WERI-Rb-1 (cell line): ENCODE measurements around the gene NCKAP1.

Experiments used
- DNase-seq: peaks from one replicate; pipeline ENCODE4 v3.0.0-alpha.2; 2020
- H3K27ac ChIP-seq: fragments of 250-450 bp; sonication (Bioruptor Pico); 2 replicates; pipeline ENCODE4 v1.5.1; 2020; ENCODE audit warnings: mild to moderate bottlenecking, moderate library complexity
- H3K27me3 ChIP-seq: fragments of 250-450 bp; sonication (Bioruptor Pico); 2 replicates; pipeline ENCODE4 v1.5.1; 2021; ENCODE audit warnings: mild to moderate bottlenecking, low read depth, moderate library complexity; ENCODE audit not compliant: insufficient read depth, severe bottlenecking
- H3K36me3 ChIP-seq: fragments of 250-450 bp; sonication (Bioruptor Pico); 2 replicates; pipeline ENCODE4 v1.5.1; 2020; ENCODE audit warnings: mild to moderate bottlenecking, moderate library complexity
- H3K4me3 ChIP-seq: 2 replicates; pipeline ENCODE4 v1.5.1; 2011; ENCODE audit warnings: low read depth, mild to moderate bottlenecking, control low read depth, low read length
- H3K9me3 ChIP-seq: fragments of 250-450 bp; sonication (Bioruptor Pico); 2 replicates; pipeline ENCODE4 v1.5.1; 2021; ENCODE audit warnings: mild to moderate bottlenecking, moderate library complexity; ENCODE audit not compliant: severe bottlenecking
- TF ChIP-seq, protein P1 (sequence below): IDR thresholded peaks from 2 replicates; pipeline ENCODE4 v1.5.1; 2011; ENCODE audit warnings: low read depth, mild to moderate bottlenecking, control low read depth, inconsistent platforms, low read length

Gene NCKAP1

DNA sequence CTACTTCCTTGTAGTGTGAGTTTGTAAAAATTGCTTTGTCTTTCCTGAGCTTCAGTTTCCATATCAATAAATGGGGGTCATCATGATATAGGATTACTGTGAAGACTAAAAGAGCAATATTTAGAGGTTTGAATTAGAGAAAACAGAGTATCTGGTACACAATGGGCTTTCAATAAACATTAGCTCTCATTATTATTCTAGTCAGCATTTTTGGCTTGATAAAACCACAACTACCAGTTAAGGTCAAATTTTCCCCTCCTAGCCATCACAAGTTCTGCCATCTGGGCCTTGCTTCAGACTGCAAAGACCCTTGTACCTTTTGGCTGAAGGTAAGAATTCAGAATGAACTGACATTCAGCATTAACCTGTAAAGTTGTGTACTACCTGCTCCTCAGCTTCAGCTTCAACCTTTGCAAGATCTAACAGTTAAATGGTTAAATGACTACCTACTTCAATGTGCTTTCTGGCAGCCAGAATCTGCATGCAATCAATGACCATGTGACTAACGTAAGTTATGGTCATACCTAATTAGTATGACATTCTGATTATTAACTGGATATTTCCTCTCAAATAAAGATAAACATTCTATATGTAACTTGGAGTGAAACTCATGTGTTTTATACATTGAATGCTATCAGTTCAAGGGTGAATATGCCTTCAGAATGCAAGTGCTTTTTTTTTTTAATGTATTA, 119.2 kb downstream of the NCKAP1 start:
- Histone ChIP-seq H3K9me3 (no peaks in the 10 kb centered on the region), H3K4me3 (no peak overlapping the region), H3K36me3 (peaks cover 14% of the 10 kb centered on the region), H3K27ac (no peak overlapping the region), H3K27me3 (no peaks in the 10 kb centered on the region)
- TF ChIP-seq, protein P1, sequence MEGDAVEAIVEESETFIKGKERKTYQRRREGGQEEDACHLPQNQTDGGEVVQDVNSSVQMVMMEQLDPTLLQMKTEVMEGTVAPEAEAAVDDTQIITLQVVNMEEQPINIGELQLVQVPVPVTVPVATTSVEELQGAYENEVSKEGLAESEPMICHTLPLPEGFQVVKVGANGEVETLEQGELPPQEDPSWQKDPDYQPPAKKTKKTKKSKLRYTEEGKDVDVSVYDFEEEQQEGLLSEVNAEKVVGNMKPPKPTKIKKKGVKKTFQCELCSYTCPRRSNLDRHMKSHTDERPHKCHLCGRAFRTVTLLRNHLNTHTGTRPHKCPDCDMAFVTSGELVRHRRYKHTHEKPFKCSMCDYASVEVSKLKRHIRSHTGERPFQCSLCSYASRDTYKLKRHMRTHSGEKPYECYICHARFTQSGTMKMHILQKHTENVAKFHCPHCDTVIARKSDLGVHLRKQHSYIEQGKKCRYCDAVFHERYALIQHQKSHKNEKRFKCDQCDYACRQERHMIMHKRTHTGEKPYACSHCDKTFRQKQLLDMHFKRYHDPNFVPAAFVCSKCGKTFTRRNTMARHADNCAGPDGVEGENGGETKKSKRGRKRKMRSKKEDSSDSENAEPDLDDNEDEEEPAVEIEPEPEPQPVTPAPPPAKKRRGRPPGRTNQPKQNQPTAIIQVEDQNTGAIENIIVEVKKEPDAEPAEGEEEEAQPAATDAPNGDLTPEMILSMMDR, result no peak
- no peak for DNase-seq

DNA sequence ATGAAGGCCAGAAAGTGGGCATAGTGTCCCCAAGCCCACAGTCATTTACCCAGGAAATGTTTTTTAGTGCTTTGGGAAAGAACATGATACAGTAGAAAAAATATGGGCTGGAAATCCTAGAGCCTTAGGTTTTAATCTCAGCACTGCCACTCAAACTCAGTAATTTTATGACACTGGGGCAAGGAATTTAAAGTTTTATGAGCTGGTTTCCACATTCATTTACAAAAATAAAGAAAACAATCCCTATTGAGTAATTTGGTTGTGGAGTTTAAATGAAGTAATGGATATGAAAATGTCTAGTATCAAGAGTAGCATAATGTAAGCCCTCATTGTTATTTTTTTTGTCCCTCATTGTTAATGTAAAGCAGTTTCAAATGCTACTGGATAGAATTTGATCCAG, 120.3 kb downstream of the NCKAP1 start:
- no peak for DNase-seq
- no peaks in the 10 kb centered on the region for H3K9me3 ChIP-seq
- TF ChIP-seq, protein P1, result no peak
- H3K36me3 ChIP-seq, result peaks cover 10% of the 10 kb centered on the region
- no peak overlapping the region for H3K27ac ChIP-seq
- H3K27me3 ChIP-seq, result no peaks in the 10 kb centered on the region
- H3K4me3 ChIP-seq, result no peak overlapping the region

DNA sequence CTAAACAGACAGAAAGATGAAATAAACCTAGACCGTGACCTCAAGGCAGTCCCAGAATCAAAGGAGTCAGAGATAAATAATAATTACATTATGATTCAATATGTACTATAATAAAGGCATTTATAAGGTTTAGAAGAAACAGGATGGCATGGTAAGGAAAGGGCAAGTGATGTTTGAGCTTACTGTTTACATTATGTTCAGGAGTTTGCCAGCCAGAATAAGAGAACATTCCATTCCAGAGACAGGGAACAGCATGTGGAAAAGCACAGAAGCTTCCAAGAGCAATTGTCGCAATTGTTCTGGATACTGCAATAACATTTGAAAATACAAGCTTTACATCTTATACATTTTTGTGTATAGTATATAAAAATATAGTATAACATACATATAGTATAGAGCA, 121.8 kb downstream of the NCKAP1 start:
- Histone ChIP-seq H3K27ac (no peak overlapping the region), H3K27me3 (no peaks in the 10 kb centered on the region), H3K4me3 (no peak overlapping the region), H3K9me3 (no peaks in the 10 kb centered on the region), H3K36me3 (peaks cover 2% of the 10 kb centered on the region)
- no peak for DNase-seq
- TF ChIP-seq, protein P1, result no peak

DNA sequence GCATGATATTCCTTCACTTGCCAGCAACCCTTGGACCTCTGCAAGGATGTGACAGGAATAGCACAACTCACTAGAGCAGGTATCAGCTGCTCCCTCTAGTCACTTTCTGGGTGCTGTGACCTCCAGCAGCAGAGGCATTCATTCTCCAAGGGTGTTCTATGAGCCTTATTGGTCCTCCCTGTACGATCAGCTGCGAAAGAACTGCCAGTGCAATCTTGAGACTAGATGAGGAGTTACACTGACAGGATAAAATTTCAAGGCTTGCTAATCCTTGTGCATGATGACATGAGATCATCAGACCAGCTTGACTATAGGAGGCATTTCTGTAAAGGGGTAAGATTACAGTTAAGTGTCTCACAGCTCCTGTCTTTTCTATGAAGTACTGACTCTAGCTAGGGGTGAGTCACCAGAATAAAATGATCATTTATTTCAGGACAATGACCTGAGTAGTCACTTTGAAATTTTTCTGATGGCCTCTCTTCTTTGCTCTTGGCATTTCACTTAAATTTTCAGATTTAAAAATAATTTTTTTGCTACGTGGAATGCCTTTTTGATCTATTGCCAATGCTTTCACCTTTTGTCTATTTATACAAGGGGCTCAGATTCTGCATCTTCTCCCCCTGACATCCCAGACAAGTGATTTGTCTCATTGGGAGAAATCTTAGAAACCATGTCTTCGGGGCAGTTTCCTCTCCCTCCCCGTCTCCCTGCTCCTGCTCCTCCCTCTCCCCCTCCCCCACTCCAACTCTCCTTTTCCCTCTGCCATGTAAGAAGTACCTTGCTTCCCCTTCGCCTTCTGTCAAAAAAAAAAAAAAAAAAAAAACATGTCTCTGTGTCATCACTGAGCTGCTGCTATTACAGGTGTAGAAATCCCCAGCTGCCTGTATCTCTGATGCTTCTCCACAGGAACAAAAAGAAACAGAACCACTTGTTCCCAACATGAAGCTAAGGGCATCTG, 122.6 kb downstream of the NCKAP1 start:
- TF ChIP-seq, protein P1, result no peak
- no peak for DNase-seq
- no peaks in the 10 kb centered on the region for H3K27me3 ChIP-seq
- no peak overlapping the region for H3K4me3 ChIP-seq
- no peaks in the 10 kb centered on the region for H3K9me3 ChIP-seq
- H3K36me3 ChIP-seq, result no peaks in the 10 kb centered on the region
- H3K27ac ChIP-seq, result no peak overlapping the region

DNA sequence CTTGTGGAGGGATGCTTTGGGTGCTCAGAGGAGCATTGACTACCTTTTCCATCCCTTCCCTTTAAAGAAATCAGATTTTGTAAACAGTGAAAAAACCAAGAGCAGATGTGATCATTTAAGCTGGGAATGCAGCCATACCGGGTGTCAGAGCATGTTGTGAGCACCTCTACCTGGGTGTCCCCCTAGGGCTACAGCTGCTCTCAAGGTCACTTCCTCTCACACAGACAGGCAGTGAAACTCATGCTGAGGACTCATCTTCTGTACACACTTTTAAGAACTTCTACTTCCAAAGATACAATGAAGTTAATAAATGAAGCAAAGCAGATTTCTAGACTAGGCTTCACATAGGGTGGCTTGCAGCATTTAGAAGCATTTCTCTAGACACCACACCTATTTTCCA, 123.4 kb downstream of the NCKAP1 start:
- H3K9me3 ChIP-seq, result no peaks in the 10 kb centered on the region
- TF ChIP-seq, protein P1, result no peak
- H3K27me3 ChIP-seq, result no peaks in the 10 kb centered on the region
- no peak for DNase-seq
- no peak overlapping the region for H3K4me3 ChIP-seq
- H3K27ac ChIP-seq, result no peak overlapping the region
- H3K36me3 ChIP-seq, result no peaks in the 10 kb centered on the region
